Measurements from ENCODE around the gene IQCM.

DNA sequence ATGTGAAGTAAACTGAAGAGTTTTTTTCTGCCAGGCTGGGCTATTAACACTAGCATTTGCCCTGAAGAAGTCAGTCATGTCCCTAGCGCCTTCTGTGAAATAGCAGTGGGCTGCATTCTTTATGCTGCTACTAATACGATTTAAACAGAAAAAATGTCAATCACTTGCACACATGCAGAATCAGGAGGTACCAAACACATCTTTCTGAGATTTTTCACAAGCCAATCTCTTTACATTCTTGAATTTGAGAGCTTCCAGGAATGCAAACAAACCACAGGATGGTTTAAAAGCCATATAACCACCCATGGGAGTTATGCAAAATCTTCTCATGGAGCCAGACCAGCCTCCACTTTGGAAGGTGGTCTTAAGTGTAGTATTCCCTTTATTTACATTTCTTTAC is 220.1 kb downstream of the IQCM start:
- TF ChIP-seq, protein P1, sequence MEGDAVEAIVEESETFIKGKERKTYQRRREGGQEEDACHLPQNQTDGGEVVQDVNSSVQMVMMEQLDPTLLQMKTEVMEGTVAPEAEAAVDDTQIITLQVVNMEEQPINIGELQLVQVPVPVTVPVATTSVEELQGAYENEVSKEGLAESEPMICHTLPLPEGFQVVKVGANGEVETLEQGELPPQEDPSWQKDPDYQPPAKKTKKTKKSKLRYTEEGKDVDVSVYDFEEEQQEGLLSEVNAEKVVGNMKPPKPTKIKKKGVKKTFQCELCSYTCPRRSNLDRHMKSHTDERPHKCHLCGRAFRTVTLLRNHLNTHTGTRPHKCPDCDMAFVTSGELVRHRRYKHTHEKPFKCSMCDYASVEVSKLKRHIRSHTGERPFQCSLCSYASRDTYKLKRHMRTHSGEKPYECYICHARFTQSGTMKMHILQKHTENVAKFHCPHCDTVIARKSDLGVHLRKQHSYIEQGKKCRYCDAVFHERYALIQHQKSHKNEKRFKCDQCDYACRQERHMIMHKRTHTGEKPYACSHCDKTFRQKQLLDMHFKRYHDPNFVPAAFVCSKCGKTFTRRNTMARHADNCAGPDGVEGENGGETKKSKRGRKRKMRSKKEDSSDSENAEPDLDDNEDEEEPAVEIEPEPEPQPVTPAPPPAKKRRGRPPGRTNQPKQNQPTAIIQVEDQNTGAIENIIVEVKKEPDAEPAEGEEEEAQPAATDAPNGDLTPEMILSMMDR (IDR thresholded peaks at IDR 0.05) = no peak
- TF ChIP-seq, protein P2, sequence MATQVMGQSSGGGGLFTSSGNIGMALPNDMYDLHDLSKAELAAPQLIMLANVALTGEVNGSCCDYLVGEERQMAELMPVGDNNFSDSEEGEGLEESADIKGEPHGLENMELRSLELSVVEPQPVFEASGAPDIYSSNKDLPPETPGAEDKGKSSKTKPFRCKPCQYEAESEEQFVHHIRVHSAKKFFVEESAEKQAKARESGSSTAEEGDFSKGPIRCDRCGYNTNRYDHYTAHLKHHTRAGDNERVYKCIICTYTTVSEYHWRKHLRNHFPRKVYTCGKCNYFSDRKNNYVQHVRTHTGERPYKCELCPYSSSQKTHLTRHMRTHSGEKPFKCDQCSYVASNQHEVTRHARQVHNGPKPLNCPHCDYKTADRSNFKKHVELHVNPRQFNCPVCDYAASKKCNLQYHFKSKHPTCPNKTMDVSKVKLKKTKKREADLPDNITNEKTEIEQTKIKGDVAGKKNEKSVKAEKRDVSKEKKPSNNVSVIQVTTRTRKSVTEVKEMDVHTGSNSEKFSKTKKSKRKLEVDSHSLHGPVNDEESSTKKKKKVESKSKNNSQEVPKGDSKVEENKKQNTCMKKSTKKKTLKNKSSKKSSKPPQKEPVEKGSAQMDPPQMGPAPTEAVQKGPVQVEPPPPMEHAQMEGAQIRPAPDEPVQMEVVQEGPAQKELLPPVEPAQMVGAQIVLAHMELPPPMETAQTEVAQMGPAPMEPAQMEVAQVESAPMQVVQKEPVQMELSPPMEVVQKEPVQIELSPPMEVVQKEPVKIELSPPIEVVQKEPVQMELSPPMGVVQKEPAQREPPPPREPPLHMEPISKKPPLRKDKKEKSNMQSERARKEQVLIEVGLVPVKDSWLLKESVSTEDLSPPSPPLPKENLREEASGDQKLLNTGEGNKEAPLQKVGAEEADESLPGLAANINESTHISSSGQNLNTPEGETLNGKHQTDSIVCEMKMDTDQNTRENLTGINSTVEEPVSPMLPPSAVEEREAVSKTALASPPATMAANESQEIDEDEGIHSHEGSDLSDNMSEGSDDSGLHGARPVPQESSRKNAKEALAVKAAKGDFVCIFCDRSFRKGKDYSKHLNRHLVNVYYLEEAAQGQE (IDR thresholded peaks at IDR 0.05; ENCODE audit: insufficient read depth in 1 of 2, low read depth in 2 of 2, low read length in 1 of 2) = no peak
- TF ChIP-seq POLR2AphosphoS5 (IDR thresholded peaks at IDR 0.05; ENCODE audit: low read depth, low read length) (no peak), SIN3A (IDR thresholded peaks at IDR 0.05; ENCODE audit: borderline replicate concordance, insufficient read depth, low read depth, low read length) (no peak)
